DMS79 (cell line): ENCODE results near the gene CFAP410.
"Not testable (repeated sequence)": the region's sequence is repeated elsewhere in the genome, so short reads cannot be mapped to it uniquely, and the experiment has no call there.

ENCODE experiments used
- DNase-seq: peaks from one replicate; lab custom pipeline; 2025; lab: John Stamatoyannopoulos, UW

Gene CFAP410

DNA sequence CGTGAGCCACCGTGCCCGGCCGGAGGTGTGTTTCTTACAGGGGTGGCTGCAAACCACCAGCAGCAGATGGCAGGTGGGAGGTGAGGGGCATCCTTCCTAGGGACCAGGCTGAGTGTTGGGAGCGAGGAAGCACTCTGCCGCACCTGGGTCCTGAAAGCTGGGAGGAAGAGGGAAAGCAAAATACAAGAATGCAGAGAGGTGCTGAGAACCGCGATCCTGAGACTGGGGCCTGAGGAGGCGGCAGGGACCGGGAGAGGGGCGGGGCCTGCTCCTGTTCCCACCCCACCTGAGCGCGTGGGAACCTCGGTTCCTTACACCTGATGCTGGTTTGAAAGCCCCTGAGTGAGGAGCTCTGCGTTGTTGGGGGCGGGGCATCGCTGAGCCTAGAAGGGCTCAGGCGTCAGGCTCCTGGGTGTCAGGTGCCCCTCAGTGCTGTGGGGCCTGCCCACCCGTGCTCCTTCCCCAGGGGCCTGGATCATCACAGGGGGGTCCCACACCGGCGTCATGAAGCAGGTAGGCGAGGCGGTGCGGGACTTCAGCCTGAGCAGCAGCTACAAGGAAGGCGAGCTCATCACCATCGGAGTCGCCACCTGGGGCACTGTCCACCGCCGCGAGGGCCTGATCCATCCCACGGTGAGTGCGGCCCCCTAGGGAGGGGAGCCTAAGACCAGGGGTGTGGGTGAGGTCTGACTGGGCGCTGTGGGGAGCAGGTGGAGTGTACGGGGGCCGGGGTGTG, 29.7 kb upstream of the CFAP410 start:
- no peak for DNase-seq

DNA sequence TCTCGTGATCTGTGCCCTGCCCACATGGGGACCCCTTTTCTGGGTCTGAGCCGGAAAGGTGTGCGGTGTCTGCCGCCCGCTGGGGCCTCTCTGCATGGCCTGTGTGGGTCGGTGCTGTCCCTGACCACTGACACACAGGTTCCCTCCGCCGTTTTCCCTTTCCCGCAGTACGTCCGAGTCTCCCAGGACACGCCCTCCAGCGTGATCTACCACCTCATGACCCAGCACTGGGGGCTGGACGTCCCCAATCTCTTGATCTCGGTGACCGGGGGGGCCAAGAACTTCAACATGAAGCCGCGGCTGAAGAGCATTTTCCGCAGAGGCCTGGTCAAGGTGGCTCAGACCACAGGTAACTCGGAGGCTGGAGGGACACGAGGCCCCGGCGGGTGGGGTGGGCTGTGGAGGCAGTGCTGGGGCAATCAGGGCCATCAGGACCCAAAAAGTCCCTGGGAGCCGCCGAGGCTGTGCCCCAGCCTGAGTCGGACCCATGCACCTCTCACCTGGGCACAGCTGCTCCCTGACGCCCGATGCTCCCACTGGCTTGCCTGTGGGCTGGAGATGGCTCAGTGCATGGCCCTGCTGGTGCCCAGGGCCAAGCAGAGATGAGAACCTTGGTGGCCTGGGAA, 27.5 kb upstream of the CFAP410 start:
- DNase-seq, result no peak

DNA sequence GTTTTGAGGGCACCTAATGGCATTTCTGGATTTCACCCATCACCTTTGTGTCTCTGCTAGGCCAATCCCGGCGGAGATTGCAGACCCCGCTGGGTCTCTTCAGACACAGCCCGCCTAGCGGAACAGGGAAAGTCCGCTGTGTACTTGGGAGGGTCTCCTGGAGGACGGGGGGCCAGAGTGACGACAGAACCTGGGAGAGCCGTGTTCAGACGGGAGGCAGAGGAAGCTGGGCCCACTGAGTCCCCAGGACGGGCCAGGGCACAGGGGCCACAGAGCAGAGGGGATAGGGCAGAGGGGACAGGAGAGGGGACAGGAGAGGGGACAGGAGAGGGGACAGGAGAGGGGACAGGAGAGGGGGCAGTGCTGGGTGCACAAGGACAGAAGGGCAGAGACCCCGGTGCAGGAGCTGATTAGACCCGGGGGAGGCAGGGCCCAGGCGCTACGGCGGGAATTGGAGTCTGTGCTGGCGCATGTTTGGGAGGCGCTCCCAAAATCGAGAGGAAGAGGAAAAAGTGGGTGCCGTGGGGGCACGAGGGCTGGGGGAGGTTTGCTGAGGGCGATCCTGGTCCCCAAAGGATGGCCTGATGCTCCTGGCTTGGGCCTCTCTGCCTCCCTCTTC, 26.9 kb upstream of the CFAP410 start:
- DNase-seq, result no peak

DNA sequence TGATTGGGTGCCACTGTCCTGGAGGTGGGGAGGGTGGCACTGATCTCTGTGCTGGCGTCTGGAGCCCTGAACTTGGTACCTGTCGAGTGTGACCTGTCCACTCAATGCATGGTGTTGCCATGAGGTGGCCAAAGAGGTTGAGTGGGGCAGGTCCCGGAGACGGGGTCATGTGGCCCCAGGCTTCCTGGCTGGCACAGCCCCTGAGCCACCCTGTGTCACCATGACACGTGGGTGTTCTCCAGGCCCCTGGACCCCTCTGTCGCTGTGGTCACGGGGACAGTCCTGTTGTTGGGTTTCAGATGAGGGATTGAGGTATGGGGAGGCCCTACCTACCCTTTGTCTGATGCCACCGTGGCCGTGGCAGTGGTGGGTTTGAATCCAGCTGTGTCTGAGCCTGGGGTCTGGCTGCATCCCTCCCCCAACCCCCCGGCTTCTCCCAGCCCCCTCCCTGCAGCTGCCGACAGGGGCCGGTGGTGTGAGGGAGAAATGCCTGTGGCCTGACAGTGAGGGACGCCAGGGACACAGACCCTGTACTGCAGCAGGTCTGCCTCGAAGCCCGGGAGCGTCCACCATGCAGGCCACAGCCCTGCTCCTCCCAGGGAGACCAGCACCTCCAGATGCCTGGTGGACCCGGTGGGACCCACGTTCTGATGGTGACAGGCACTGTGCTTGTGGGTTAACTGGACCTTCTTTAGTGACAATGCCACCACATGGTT, 26.2 kb upstream of the CFAP410 start:
- DNase-seq, result no peak

DNA sequence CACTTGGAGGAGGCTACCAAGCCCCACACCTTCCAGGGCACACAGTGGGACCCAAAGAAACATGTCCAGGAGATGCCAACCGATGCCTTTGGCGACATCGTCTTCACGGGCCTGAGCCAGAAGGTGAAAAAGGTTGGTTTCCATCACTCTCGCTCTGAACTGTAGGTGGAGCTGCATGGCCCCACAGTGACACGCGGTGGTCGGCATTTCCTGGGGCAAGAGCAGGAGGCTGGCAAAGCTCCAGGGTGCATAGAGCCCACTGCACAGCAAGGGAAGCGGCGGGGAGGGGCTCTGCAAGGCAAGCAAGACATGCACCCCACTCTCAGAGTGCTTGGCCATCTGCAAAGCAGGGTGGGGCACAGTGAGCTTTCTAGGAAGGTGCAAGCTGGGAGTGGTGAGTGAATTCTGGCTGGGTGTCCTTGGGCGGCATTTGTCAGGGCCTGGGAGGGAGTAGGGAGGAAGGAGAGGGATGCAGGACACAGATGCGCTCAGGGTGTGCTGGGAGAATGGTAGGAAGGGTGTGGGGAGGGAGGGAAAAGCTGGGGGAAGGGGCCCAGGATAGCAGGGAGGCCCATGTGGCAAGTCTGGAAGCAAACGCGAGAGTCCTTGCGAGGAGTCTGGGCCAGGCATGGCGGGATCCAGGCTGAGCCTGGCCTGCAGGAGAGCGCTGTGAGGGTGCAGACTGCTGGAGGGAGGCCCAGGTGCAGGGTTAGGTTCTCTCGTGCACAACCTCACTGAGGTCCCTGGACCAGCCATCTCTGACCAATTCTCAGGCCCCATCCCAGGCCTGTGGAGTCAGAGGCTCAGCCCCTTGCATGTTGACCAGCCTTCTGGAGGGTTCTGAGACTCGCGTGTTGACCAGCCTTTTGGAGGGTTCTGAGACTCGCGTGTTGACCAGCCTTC, 25.2 kb upstream of the CFAP410 start:
- DNase-seq, result no peak

DNA sequence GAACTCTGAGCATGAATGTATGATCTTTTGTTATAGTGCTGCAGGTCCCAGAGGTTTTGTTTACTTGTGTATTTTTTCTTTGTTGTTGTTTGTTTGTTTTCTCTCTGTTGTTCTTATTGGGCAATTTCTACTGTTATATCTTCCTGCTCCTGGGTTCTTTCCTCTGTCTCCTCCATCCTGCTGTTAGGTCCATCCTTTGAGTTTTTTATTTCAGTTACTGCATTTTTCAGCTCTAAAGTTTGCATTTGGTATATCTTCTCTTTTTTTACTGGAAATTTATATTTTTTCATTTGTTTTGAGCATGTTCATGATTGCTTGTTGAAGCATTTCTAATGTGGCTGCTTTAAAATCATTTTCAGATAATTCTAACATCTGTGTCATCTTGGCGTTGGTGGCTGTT, 24.1 kb upstream of the CFAP410 start:
- DNase-seq, result no peak

DNA sequence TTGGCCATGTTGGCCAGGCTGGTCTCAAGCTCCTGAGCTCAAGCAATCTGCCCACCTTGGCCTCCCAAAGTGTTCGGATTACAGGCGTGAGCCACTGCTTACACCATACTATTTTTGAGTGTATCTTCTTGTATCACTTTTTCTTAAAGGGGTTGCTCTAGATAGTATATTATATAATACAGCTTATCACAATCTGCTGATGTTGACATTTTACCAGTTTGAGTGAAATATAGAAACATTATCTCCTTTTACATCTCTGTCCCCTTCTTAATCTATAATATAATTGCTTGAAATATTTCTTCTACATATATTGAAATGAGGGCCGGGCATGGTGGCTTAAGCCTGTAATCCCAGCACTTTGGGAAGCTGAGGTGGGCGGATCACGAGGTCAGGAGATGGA, 22.7 kb upstream of the CFAP410 start:
- not testable (repeated sequence) for DNase-seq

DNA sequence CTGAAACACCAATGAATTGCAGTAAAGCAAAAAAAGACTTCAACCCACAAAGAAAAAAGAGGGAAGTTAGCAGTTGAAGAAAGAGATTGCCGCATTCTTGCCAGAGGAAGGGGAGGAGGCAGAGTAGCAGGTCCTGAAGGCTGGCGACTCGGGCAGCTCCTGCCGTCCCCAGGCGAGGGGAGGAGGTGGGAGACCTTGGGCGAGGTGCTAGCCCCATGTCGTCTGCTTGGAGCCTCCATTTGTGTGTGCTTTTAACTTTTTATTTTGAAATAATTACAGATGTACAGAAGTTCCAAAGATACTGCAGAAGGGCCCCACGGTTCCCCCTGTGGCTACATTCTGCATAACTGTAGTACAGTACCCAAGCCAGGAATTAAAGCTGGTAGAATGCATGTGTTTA, 21.0 kb upstream of the CFAP410 start:
- DNase-seq, result no peak

DNA sequence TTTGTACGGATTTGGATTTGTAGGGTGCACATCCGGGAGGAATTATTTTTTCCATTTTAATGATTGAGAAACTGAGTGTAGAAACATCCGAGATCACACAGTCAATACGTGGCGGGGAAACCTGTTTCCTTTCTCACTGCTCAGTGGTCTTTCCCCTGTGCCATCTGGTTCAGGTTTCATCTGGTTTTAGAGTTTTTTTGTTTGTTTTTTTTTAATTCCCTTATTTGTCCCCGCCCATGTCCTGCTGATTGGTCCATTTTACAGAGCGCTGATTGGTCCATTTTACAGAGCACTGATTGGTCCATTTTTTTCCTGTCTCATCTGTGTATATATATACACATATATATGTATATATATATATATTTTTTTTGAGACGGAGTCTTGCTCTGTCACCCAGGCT, 20.2 kb upstream of the CFAP410 start:
- DNase-seq, result no peak

DNA sequence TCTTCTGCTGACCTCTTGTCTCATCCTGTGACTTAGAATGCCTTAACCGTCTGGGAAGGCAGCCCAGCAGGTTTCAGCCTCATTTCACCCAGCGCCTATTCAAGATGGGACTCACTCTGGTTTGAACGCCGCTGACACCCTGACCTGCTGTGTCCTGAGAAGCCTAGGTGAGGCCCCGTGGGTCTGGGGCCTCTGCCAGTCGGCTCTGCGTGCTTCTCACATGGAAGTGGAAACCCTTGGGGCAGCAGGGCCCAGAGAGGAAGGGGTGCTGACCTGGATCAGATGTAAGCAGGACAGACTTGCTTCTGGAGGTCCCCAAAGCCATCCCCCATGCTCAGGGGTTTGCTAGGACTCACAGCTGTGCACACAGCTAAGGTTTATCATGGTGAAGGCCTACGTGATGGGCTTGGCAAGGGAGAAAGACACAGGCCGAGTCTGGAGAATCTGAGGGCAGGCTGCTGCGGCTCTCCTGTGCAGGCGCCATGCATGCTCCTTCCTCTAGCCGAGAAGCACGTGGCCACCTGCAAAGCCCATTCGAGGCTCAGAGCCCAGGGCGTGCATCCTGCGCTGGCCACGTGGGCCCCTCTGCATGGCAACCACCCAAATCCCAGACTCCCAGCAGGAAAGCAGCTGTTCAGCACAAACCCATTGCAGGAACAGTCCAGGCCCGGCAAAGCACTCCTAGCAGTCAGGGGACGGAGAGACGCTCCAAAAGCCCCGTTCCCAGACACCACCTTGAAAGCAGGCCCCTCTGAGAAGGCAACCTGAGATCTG, 18.1 kb upstream of the CFAP410 start:
- DNase-seq, result no peak

DNA sequence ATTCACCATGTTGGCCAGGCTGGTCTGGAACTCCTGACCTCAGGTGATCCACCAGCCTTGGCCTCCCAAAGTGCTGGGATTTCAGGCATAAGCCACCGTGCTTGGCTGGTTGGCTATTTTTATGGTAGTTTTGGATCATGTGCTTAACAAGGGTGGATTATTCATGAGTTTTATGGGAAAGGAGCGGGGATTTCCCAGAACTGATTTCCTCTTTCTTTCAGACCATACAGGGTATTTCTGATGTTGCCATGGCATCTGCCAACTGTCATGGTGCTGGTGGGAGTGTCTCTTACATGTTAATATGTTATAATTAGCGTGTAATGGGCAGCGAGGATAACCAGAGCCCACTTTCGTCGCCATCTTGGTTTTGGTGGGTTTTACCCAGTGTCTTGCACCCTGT, 17.4 kb upstream of the CFAP410 start:
- DNase-seq, result no peak

DNA sequence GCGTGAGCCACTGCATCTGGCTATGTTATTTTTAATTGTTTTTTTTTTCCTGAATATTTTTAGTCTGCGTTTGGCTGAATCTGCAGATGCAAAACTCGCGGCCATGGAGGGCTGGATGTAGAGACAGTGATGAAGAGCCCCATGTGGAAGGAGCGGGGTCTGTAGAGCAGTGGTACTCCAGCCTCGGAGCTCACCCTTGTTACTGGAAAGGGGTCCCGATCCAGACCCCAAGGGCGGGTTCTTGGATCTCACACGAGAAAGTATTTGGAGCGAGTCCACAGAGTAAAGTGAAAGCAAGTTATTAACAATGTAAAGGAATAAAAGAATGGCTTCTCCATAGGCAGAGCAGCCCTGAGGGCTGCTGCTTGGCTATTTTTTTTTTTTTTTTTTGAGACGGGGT, 17.0 kb upstream of the CFAP410 start:
- no peak for DNase-seq

DNA sequence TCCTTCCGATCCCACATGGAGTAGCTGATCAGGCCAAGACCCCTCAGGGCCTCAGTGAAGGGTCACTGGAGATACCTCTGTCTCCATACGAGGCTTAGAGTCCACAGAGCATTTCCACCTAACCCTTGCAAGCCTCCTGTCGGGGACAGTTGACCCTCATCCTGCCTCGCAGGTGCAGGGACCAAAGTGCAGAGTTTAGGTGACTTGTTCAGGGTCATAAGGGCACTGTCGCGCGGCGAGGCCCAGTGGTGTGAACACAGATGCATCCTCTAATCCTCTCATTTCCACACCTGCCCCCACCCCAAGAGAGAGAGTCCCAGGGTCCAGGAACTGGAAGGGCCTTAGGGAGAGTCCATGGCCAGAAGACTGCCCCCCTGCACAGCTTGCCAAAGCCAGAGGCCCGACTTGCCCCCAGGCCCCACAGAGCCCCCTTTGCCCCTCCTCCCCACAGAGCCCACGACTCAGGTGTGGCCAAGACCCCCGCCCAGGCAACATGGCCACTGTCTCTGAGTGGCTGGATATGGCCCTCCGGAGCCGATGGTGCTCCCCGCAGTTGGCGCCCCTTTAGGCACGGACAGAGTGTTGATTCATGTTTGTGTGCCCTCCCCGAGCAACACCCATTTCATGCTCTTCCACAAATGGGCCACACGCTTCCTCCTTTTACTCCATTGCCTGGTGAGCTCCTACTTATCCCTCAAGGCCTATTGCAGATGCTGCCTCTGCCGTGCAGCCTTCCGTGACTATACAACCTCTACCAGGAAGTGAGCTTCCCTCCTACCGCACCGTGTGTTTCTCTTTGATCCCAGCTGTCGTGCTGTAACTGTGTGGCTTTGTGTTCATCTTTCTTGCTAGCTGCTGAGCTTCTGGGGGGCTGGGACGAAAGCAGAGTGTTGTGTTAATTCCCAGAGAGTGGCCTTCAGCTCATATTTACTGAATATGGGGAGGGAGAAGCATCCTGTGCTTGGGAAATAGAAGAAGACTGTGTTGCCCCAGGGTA, 15.9 kb upstream of the CFAP410 start:
- no peak for DNase-seq

DNA sequence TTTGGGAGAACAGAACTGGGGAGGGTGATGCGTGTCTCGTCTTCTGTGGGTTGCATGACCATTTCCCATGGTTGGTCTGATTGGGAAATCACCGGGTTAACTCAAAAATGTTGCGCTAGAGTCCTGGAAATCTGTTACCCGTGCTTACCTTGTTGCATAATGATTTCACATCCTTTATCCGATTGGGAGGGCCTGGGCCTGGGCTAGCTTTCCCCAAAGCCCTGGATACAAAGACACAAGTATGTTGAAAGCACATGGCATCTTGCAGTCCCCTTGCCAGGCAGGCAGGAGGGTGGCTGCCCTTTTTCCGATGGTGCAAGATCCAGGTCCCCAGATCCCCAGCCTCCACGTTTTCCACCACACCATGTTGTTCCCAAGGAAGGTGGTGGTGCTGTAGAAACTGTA, 14.8 kb upstream of the CFAP410 start:
- DNase-seq, result no peak

DNA sequence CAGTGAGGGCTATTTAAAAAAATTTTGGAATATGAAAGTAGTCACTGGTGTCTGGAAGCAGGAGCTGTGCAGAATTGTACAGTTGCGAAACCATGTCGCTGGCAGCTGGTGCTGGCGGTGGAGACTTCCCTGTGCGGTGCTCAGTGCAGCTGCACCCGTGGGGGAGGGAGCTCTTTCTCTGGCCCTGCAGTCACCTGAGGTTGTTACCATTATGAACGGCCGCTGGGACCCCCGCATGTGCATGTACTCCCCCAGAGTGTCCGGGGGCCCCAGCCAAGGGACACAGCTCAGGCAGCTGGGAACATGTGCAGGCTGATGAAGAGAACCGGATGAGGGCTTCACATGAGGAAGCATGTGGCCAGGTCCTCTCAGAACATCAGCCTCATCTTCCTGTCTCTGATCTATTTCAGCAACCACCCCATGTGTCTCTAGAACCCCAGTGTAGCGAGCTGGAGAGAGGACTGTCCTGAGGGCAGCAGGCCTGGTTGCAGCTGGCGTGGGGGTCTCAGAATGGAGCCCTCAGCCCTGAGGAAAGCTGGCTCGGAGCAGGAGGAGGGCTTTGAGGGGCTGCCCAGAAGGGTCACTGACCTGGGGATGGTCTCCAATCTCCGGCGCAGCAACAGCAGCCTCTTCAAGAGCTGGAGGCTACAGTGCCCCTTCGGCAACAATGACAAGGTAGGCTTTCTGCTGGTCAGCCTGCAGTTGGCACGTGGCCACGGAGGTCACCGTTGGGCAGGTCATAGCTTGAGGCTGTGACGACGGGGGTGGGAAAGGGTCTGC, 14.2 kb upstream of the CFAP410 start, which contains the start of gene TRPM2:
Gene TRPM2 (plus strand): TSS at position 431 of the 780 bp plus-strand sequence. CDS start 80 bp downstream, at position 511.
- no peak for DNase-seq

DNA sequence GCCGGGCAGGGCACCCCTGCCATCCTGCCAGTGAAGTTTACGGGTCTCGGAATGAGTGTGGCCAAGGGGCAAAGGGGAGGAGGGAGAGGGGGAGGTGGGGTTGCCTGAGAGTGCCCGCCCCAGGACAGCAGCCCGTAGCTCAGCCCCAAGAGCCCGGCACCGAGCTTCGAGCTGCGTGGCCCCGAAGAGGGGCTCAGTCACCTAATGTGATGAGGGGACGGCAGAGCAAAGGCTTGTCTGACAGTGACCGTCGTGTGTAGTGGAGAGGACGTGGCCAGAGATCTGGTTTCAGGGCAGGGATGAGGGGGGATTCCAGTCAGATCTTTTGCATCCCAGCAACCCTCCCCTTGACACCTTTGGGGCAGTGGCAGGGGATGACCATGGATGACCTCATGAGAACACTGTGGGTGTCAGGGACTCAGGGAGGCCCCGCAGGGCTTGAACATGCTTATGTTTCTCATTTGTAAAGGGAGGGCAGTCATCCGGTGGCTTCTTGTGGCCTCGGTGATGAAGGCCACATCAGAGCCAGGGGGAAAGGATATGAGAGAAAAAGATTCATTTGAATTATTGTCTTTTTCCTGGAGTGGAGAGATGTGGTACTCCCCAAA, 13.2 kb upstream of the CFAP410 start:
- no peak for DNase-seq

DNA sequence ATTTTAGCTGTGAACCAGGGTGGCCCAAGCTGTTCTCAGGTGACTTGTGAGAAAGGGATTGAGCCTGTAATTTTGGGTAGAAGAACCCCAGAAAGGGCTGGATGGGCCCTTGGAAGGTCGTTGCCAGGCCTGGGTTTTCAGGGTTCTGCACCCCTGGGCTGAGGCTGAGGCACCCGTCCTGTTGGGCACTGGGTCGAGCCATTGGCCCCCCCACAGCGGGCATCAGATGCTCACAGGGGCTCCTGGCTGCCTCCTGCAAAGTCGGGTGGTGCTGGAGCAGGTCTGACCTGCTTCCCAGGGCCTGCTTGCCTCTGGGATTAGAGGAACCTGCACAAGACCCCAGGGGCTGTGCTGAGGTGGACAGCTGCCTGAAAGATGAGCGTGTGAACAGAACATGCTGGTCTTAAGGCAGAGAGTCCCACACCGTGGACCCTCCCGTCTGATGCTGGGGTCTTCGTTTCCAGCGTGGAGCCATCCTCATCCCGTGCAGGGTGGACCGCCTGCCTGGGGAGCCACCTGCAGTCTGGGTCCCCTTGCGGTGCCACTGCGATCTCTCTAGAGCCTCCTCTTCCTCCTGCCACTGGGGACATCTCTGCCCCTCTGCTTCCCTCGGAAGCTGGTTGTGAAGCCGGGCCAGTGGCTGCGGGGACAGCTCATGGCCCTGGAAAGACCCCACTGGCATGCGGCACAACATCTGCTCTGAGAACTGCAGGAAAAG, 12.5 kb upstream of the CFAP410 start:
- no peak for DNase-seq
